Lung (tissue), 12 donors: Measurements from ENCODE around the gene RAB44. TPM values are rescaled to one million over a fixed set of nuclear protein-coding genes. Genes with fewer than 3 reads are reported as not detected.

ENCODE experiments used
- ATAC-seq: fragments of 200-7000 bp; cut with Tn5 transposase; one replicate; pipeline ENCODE4 v1.9.1; 2020; ENCODE audit warnings: moderate number of reproducible peaks; ENCODE audit not compliant: insufficient read depth, low FRiP score
- DNase-seq, 3 donors: peaks; one replicate each; pipeline ENCODE4 v3.0.0-alpha.2; 2013 to 2017
- H3K27ac ChIP-seq, 2 donors: one replicate each; pipeline ENCODE4 v1.5.1; 2013; ENCODE audit warnings: mild to moderate bottlenecking in 2 of 2, moderate library complexity in 2 of 2, control low read depth in 1 of 2, inconsistent platforms in 1 of 2, low read depth in 1 of 2, low read length in 1 of 2
- H3K27me3 ChIP-seq, 3 donors: one replicate each; pipeline ENCODE4 v1.5.1; 2013; ENCODE audit warnings: low read length in 2 of 3; ENCODE audit not compliant: control insufficient read depth in 3 of 3, insufficient read depth in 3 of 3
- H3K36me3 ChIP-seq, 4 donors: one replicate each; pipeline ENCODE4 v1.5.1; 2013; ENCODE audit warnings: low read length in 4 of 4, mild to moderate bottlenecking in 1 of 4, moderate library complexity in 1 of 4; ENCODE audit not compliant: control insufficient read depth in 4 of 4, insufficient read depth in 4 of 4
- H3K4me1 ChIP-seq, 5 donors: one replicate each; pipeline ENCODE4 v1.5.1; 2013; ENCODE audit warnings: low read length in 5 of 5, mild to moderate bottlenecking in 2 of 5, moderate library complexity in 1 of 5; ENCODE audit not compliant: control insufficient read depth in 5 of 5, insufficient read depth in 5 of 5
- H3K4me3 ChIP-seq: one replicate; pipeline ENCODE4 v1.5.1; 2013; ENCODE audit warnings: mild to moderate bottlenecking, control low read depth, moderate library complexity
- H3K9ac ChIP-seq, 2 donors: one replicate each; pipeline ENCODE4 v1.5.1; 2013; ENCODE audit warnings: low read length in 2 of 2, control low read depth in 1 of 2; ENCODE audit not compliant: insufficient read depth in 1 of 2
- H3K9me3 ChIP-seq, 4 donors: one replicate each; pipeline ENCODE4 v1.5.1; 2013; ENCODE audit warnings: low read length in 3 of 4, mild to moderate bottlenecking in 1 of 4, moderate library complexity in 1 of 4; ENCODE audit not compliant: control insufficient read depth in 4 of 4, insufficient read depth in 3 of 4
- WGBS, 2 donors: extraction: QIAGEN DNeasy Blood & Tissue Kit; methylation state at CpG; one replicate each; pipeline ENCODE4 v1.1.7; 2013; 5-methylcytosine and 5-hydroxymethylcytosine counted together
- polyA plus RNA-seq, 2 donors: library from polyadenylated mRNA; stranded (reverse); fragments of 200-250 nt; gene quantifications; one replicate each; pipeline ENCODE4 v1.2.1, GENCODE V29; 2013
- total RNA-seq, 2 donors: library from RNA; depleted of rRNA in 1 of 2; stranded (reverse); fragments of >200 nt in 1 of 2; gene quantifications; one replicate each; pipeline ENCODE4 v1.2.1, GENCODE V29; 2014 to 2021
- TF ChIP-seq, protein P1 (sequence below): IDR thresholded peaks from 2 replicates; pipeline ENCODE4 v1.5.1; 2012; ENCODE audit warnings: mild to moderate bottlenecking; ENCODE audit errors: control extremely low read depth, extremely low read depth
- donor health status: control.
- donor health status: control.
- donor health status: Bipolar disorder and iron deficiency.
- donor health status: healthy.
- donor health status: DM: yes; HTN: yes; CAD: no.

Gene RAB44
- total and polyA plus RNA-seq, 4 donors: 0.26 to 1.5 (median 0.91) TPM

- Histone ChIP-seq H3K4me1 (peaks cover 0 to 10% (median 5%) of the 10 kb centered on the region in 5 donors), H3K27ac (no peak overlapping the region), H3K9me3 (no peaks in the 10 kb centered on the region), H3K36me3 (no peaks in the 10 kb centered on the region), H3K4me3 (no peak overlapping the region), H3K9ac (no peak overlapping the region), H3K27me3 (no peaks in the 10 kb centered on the region)
- WGBS, 2 donors: 72 to 79% methylated on average over 13 of the region's 13 CpGs
- DNase-seq (no peak), ATAC-seq (no peak)
- TF ChIP-seq, protein P1, sequence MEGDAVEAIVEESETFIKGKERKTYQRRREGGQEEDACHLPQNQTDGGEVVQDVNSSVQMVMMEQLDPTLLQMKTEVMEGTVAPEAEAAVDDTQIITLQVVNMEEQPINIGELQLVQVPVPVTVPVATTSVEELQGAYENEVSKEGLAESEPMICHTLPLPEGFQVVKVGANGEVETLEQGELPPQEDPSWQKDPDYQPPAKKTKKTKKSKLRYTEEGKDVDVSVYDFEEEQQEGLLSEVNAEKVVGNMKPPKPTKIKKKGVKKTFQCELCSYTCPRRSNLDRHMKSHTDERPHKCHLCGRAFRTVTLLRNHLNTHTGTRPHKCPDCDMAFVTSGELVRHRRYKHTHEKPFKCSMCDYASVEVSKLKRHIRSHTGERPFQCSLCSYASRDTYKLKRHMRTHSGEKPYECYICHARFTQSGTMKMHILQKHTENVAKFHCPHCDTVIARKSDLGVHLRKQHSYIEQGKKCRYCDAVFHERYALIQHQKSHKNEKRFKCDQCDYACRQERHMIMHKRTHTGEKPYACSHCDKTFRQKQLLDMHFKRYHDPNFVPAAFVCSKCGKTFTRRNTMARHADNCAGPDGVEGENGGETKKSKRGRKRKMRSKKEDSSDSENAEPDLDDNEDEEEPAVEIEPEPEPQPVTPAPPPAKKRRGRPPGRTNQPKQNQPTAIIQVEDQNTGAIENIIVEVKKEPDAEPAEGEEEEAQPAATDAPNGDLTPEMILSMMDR: no peak
These were observed 42.6 kb downstream of the RAB44 start for GRCh38 chr6:36739947-36740817.

DNA sequence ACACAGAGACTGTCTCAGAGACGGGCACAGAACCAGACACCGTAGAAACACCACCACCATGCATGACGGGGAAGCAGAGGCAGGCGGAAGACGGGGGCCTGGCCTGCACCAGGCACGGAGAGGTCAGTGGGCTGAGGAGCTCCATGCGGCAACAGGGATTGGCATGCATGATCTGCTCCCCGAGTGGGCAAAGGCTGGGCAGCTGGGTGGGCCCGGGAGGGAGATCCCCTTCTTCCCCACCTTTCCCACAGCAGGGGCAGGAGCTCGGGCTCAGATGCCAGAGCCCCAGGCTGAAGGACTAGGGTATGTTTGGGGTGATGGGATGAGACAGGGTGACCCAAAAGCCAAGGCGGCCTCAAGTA lies 43.2 kb downstream of the RAB44 start:
- 93 to 95% methylated on average over 11 of the region's 11 CpGs for WGBS, 2 donors
- Histone ChIP-seq H3K27me3 (no peaks in the 10 kb centered on the region), H3K4me3 (no peak overlapping the region), H3K27ac (no peak overlapping the region), H3K9ac (no peak overlapping the region), H3K9me3 (no peaks in the 10 kb centered on the region), H3K4me1 (peaks cover 0 to 5% (median 4%) of the 10 kb centered on the region in 5 donors), H3K36me3 (no peaks in the 10 kb centered on the region)
- DNase-seq (no peak), ATAC-seq (no peak)
- TF ChIP-seq, protein P1: no peak

DNA sequence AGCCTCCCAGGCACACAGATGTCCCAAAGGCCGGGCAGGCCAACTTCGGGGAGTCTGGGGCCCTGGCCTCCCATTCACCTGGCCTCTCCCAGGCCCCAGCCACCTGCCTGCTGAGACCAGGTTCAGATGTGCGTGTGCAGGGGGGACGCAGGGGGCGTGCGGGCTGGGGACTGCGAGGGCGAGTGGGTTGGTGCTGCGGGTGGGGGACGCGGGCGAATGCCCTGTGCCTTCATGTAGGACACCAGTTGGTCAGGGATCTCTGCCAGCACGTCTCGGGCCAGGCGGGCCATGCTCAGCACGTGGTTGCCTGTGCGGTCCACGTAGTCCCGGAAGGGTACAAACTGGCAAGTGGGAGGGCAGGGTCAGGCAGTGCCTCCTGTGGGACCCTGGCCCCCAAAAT lies 44.5 kb downstream of the RAB44 start:
- H3K27me3 ChIP-seq: no peaks in the 10 kb centered on the region
- no peak overlapping the region for H3K4me3 ChIP-seq
- WGBS, 2 donors: 95% methylated on average over 19 of the region's 19 CpGs
- H3K9me3 ChIP-seq: no peaks in the 10 kb centered on the region
- TF ChIP-seq, protein P1: no peak
- H3K9ac ChIP-seq: no peak overlapping the region
- no peak for ATAC-seq
- no peak for DNase-seq
- H3K36me3 ChIP-seq: no peaks in the 10 kb centered on the region
- H3K27ac ChIP-seq: no peak overlapping the region
- H3K4me1 ChIP-seq: peaks cover 0 to 5% (median 0%) of the 10 kb centered on the region in 5 donors
